ENCODE data around the gene SOHLH2. TPM values are rescaled to one million over a fixed set of nuclear protein-coding genes. Genes with fewer than 3 reads are reported as not detected.

SOHLH2 gene
- total RNA-seq, 1 experiment from 2014 or later, result 1.6 TPM

DNA sequence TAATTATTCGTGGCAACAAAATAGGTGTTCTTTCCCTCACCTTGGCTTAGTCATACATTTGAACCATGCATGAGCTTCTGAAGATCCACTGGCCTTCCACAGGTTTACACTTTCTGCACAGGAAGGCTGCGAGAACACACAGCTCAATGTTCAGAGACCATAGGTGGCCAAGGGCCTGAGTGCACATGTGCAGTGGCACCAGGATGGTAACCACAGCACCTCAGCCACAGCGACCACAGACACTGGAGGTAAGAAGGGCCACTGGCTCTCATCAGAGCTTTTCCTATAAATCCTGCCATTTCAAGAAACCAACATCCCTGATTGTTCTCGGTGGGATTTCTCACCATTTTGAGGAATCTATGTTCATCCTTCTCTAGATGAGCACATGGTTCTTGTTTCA is 84.8 kb downstream of the SOHLH2 start:
- Histone ChIP-seq H3K4me1 (ENCODE audit: insufficient read depth, low read length, poor library complexity, severe bottlenecking) (peaks cover 17% of the 10 kb centered on the region), H3K4me3 (ENCODE audit: low read depth, low read length, poor library complexity, severe bottlenecking) (no peak overlapping the region), H3K36me3 (ENCODE audit: insufficient read depth, low read length, poor library complexity, severe bottlenecking) (no peaks in the 10 kb centered on the region), H3K9me3 (ENCODE audit: low read depth, low read length, poor library complexity, severe bottlenecking) (no peaks in the 10 kb centered on the region), H3K27me3 (replicated peaks; ENCODE audit: insufficient read depth, low read depth, low read length, poor library complexity) (peaks cover 12% of the 10 kb centered on the region), H3K27ac (ENCODE audit: low read depth, low read length, poor library complexity, severe bottlenecking) (no peak overlapping the region)
- ChIA-PET CTCF (no interaction called here), POLR2A (ENCODE audit: low non-redundant PET) (no interaction called here)
- BruUV-seq (replicated peaks), result no TSS peak
- intact Hi-C loops (cut with micrococcal nuclease; ENCODE audit: unreplicated experiment), result no loop called here
- no peak for DNase-seq (ENCODE audit: low spot score)
- no peak for TF ChIP-seq EZH2 (IDR thresholded peaks at IDR 0.05; ENCODE audit: borderline replicate concordance, low read depth, low read length, poor library complexity, severe bottlenecking)
- TF ChIP-seq CTCF (conservative IDR thresholded peaks at IDR 0.05; ENCODE audit: low read depth, low read length), result no peak

GRCh38 chr13:36126491-36126890 is 87.9 kb downstream of the SOHLH2 start:
- Histone ChIP-seq H3K27ac (ENCODE audit: low read depth, low read length, poor library complexity, severe bottlenecking) (no peak overlapping the region), H3K4me3 (ENCODE audit: low read depth, low read length, poor library complexity, severe bottlenecking) (no peak overlapping the region), H3K36me3 (ENCODE audit: insufficient read depth, low read length, poor library complexity, severe bottlenecking) (no peaks in the 10 kb centered on the region), H3K27me3 (replicated peaks; ENCODE audit: insufficient read depth, low read depth, low read length, poor library complexity) (peaks cover 8% of the 10 kb centered on the region), H3K4me1 (ENCODE audit: insufficient read depth, low read length, poor library complexity, severe bottlenecking) (peaks cover 2% of the 10 kb centered on the region), H3K9me3 (ENCODE audit: low read depth, low read length, poor library complexity, severe bottlenecking) (no peaks in the 10 kb centered on the region)
- TF ChIP-seq EZH2 (IDR thresholded peaks at IDR 0.05; ENCODE audit: borderline replicate concordance, low read depth, low read length, poor library complexity, severe bottlenecking), result no peak
- no peak for TF ChIP-seq CTCF (conservative IDR thresholded peaks at IDR 0.05; ENCODE audit: low read depth, low read length)
- DNase-seq (ENCODE audit: low spot score), result no peak
- intact Hi-C loops (cut with micrococcal nuclease; ENCODE audit: unreplicated experiment), result no loop called here
- ChIA-PET CTCF (no interaction called here), POLR2A (ENCODE audit: low non-redundant PET) (no interaction called here)
- BruUV-seq (replicated peaks), result no TSS peak

- peaks cover 6% of the 10 kb centered on the region for H3K27me3 ChIP-seq (replicated peaks; ENCODE audit: insufficient read depth, low read depth, low read length, poor library complexity)
- no peaks in the 10 kb centered on the region for H3K9me3 ChIP-seq (ENCODE audit: low read depth, low read length, poor library complexity, severe bottlenecking)
- CTCF ChIA-PET, result no interaction called here
- DNase-seq (ENCODE audit: low spot score), result no peak
- H3K36me3 ChIP-seq (ENCODE audit: insufficient read depth, low read length, poor library complexity, severe bottlenecking), result no peaks in the 10 kb centered on the region
- H3K4me1 ChIP-seq (ENCODE audit: insufficient read depth, low read length, poor library complexity, severe bottlenecking), result peaks cover 2% of the 10 kb centered on the region
- no peak for TF ChIP-seq CTCF (conservative IDR thresholded peaks at IDR 0.05; ENCODE audit: low read depth, low read length)
- TF ChIP-seq EZH2 (IDR thresholded peaks at IDR 0.05; ENCODE audit: borderline replicate concordance, low read depth, low read length, poor library complexity, severe bottlenecking), result no peak
- no peak overlapping the region for H3K27ac ChIP-seq (ENCODE audit: low read depth, low read length, poor library complexity, severe bottlenecking)
- no TSS peak for BruUV-seq (replicated peaks)
- intact Hi-C loops (cut with micrococcal nuclease; ENCODE audit: unreplicated experiment), result no loop called here
- POLR2A ChIA-PET (ENCODE audit: low non-redundant PET), result no interaction called here
- no peak overlapping the region for H3K4me3 ChIP-seq (ENCODE audit: low read depth, low read length, poor library complexity, severe bottlenecking)
These were observed 88.5 kb downstream of the SOHLH2 start for GRCh38 chr13:36125841-36126240.
